T-cell (primary cell): Measurements from ENCODE around the gene CYTH2. TPM values are rescaled to one million over a fixed set of nuclear protein-coding genes. Genes with fewer than 3 reads are reported as not detected.

Experiments used
- ATAC-seq, 4 experiments: fragments of 200-7000 bp in 3 of 4; fragments of 150-1000 bp in 1 of 4; cut with Tn5 transposase; replicated peaks in 1 of 4; 1 replicate in 3 of 4; 2 replicates in 1 of 4; pipeline ENCODE4 v1.10.0; 2021; ENCODE audit warnings: moderate library complexity in 3 of 4, mild to moderate bottlenecking in 2 of 4, moderate number of reproducible peaks in 1 of 4
- CTCF ChIA-PET, 2 donors: fragments of 300-600 bp; sonication (Branson Sonifier 250); formaldehyde crosslinking; loops; one replicate each; lab custom pipeline; 2022; ENCODE audit warnings: antibody characterized with exemption in 2 of 2; lab: Charles Lee
- POLR2A ChIA-PET, 2 donors: fragments of 300-600 bp; sonication (Branson Sonifier 250); formaldehyde crosslinking; loops; one replicate each; lab custom pipeline; 2022; ENCODE audit warnings: antibody characterized with exemption in 2 of 2; lab: Charles Lee
- DNase-seq, 35 experiments: peaks; one replicate each; pipeline versions ENCODE4 v3.0.0 to v3.0.0-alpha.2; 2013 to 2023
- H3K27ac ChIP-seq: one replicate; pipeline ENCODE4 v1.5.1; 2013; ENCODE audit warnings: low read length
- H3K27me3 ChIP-seq, 2 experiments: replicated peaks in 1 of 2; 1 replicate in 1 of 2; 2 replicates in 1 of 2; pipeline versions ENCODE4 v1.6.1 to v1.7.0; 2013; ENCODE audit warnings: low read length in 1 of 2, mixed read lengths in 1 of 2; ENCODE audit not compliant: control insufficient read depth in 2 of 2, insufficient read depth in 2 of 2; ENCODE audit errors: extremely low read depth in 1 of 2
- H3K36me3 ChIP-seq, 2 donors: 1 replicate in 1 of 2; 2 replicates in 1 of 2; pipeline versions ENCODE4 v1.6.1 to v1.7.0; 2013; ENCODE audit warnings: low read length in 1 of 2; ENCODE audit not compliant: control insufficient read depth in 2 of 2, insufficient read depth in 1 of 2; ENCODE audit errors: extremely low read depth in 1 of 2
- H3K4me1 ChIP-seq, 2 experiments: 1 replicate in 1 of 2; 2 replicates in 1 of 2; pipeline versions ENCODE4 v1.6.1 to v1.7.0; 2013; ENCODE audit warnings: low read length in 2 of 2, mixed read lengths in 1 of 2; ENCODE audit not compliant: insufficient read depth in 2 of 2, control insufficient read depth in 1 of 2; ENCODE audit errors: extremely low read depth in 1 of 2
- H3K4me3 ChIP-seq, 2 donors: 1 replicate in 1 of 2; 2 replicates in 1 of 2; pipeline versions ENCODE4 v1.5.1 to v1.7.0; 2013; ENCODE audit warnings: mild to moderate bottlenecking in 2 of 2, low read length in 1 of 2, moderate library complexity in 1 of 2; ENCODE audit not compliant: control insufficient read depth in 1 of 2; ENCODE audit errors: extremely low read depth in 1 of 2
- H3K9me3 ChIP-seq: 2 replicates; pipeline ENCODE4 v1.7.0; 2013
- H3K27ac Mint-ChIP-seq, 2 donors: one replicate each; pipeline ENCODE4 v1.8.0; 2020 to 2021; ENCODE audit warnings: mild to moderate bottlenecking in 2 of 2, mixed read lengths in 2 of 2
- H3K27me3 Mint-ChIP-seq, 2 donors: one replicate each; pipeline ENCODE4 v1.8.0; 2021 to 2022; ENCODE audit warnings: mixed read lengths in 2 of 2
- H3K36me3 Mint-ChIP-seq: one replicate; pipeline ENCODE4 v1.8.0; 2021; ENCODE audit warnings: mixed read lengths
- H3K4me1 Mint-ChIP-seq, 3 donors: one replicate each; pipeline ENCODE4 v1.8.0; 2020 to 2022; ENCODE audit warnings: mixed read lengths in 3 of 3, mild to moderate bottlenecking in 1 of 3
- H3K4me3 Mint-ChIP-seq, 3 donors: one replicate each; pipeline ENCODE4 v1.8.0; 2020 to 2022; ENCODE audit warnings: mild to moderate bottlenecking in 3 of 3, mixed read lengths in 3 of 3, moderate library complexity in 3 of 3
- H3K9me3 Mint-ChIP-seq, 3 donors: one replicate each; pipeline ENCODE4 v1.8.0; 2020 to 2022; ENCODE audit warnings: mixed read lengths in 3 of 3
- WGBS: methylation state at CpG from one replicate; pipeline ENCODE4 v1.1.5; 2013; ENCODE audit warnings: missing lambda C conversion rate; ENCODE audit not compliant: insufficient coverage; 5-methylcytosine and 5-hydroxymethylcytosine counted together
- total RNA-seq, 35 experiments: library from RNA in 6 of 35; stranded (reverse) in 6 of 35; fragments of 120-200 nt in 1 of 35; gene quantifications; one replicate each; pipeline versions ENCODE4 v1.2.1 to v1.2.4 and lab custom pipeline; 2013 to 2026

The CYTH2 gene
- total RNA-seq, 5 donors from 2014 or later (not counting 1 experiment from before 2014, with no cell fraction given) = 37.8 to 81.5 (median 70.6) TPM

DNA sequence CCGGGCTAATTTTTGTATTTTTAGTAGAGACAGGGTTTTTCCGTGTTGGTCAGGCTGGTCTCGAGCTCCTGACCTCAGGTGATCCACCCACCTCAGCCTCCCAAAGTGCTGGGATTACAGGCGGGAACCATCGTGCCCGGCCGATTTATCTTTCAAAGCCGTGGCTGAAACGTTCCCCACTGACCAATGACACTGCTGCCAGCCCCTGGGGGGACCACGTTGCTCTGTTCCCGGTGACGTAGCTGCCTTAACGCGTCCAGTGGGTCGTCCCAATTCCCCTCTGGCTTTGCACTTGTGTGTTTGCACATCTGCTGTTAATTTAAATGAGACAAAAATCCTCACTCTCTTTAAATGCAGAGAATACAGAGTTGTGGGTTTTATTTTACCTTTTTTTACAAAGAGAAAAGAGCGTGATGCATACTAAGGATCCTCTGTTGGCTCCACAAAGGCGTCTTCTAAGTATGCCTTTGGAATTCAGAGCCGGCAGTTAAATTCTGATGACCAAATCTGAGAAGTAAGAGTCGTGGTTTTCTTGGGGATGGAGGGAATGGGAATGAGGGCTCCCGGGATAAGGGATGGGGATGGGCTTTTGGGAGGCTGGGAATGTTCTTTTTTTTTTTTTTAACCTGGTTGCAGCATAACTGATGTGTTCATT, 61.0 kb downstream of the CYTH2 start:
- H3K27me3 ChIP-seq = peaks cover 0 to 14% of the 10 kb centered on the region in 2 experiments
- H3K36me3 Mint-ChIP-seq = peaks cover 3% of the 10 kb centered on the region
- H3K4me3 Mint-ChIP-seq = no peak overlapping the region
- 71% methylated on average over 14 of the region's 20 CpGs for WGBS
- no peaks in the 10 kb centered on the region for H3K36me3 ChIP-seq
- peaks cover 0 to 18% (median 17%) of the 10 kb centered on the region in 3 donors for H3K9me3 Mint-ChIP-seq
- H3K4me1 Mint-ChIP-seq = no peaks in the 10 kb centered on the region
- peaks cover 0 to 11% of the 10 kb centered on the region in 2 donors for H3K27me3 Mint-ChIP-seq
- no peaks in the 10 kb centered on the region for H3K9me3 ChIP-seq
- POLR2A ChIA-PET = interaction anchor here (0.6 to 0.7 kb wide), 2 partner anchors 77 to 398 kb away, joined by 3 read pairs; no protein-coding TSS in a partner anchor
- H3K27ac ChIP-seq = no peak overlapping the region
- DNase-seq = no peak
- no peak overlapping the region for H3K27ac Mint-ChIP-seq
- H3K4me1 ChIP-seq = no peaks in the 10 kb centered on the region
- no peak for ATAC-seq
- no peak overlapping the region for H3K4me3 ChIP-seq
- CTCF ChIA-PET = no interaction called here

DNA sequence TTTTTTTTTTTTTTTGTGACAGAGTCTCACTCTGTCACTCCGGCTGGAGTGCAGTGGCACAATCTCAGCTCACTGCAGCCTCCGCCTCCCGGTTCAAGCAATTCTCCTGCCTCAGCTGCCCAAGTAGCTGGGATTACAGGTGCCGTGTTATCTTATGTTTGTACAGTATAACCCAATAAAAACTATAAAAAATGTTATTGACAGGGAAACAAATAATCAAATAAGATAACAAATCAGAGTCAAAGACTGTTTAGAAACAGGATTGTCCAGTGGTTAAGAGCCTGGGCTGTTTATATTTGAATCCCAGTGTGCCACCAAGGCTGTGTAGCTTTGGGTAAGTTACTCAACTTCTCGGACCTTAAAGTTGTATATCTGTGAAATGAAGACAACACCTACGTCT, 61.6 kb downstream of the CYTH2 start:
- H3K4me3 ChIP-seq = no peak overlapping the region
- DNase-seq = no peak
- peaks cover 0 to 11% of the 10 kb centered on the region in 2 donors for H3K27me3 Mint-ChIP-seq
- no peak overlapping the region for H3K27ac Mint-ChIP-seq
- H3K4me1 ChIP-seq = no peaks in the 10 kb centered on the region
- peaks cover 0 to 14% of the 10 kb centered on the region in 2 experiments for H3K27me3 ChIP-seq
- 80% methylated on average over 1 of the region's 6 CpGs for WGBS
- ATAC-seq = no peak
- no peaks in the 10 kb centered on the region for H3K36me3 ChIP-seq
- no peaks in the 10 kb centered on the region for H3K9me3 ChIP-seq
- no peaks in the 10 kb centered on the region for H3K4me1 Mint-ChIP-seq
- ChIA-PET POLR2A (interaction anchor here in 1 of 2 donors (0.7 kb wide), 1 partner anchor 77 kb away, joined by 3 read pairs; no protein-coding TSS in a partner anchor), CTCF (no interaction called here)
- no peak overlapping the region for H3K4me3 Mint-ChIP-seq
- H3K36me3 Mint-ChIP-seq = peaks cover 3% of the 10 kb centered on the region
- peaks cover 0 to 18% (median 17%) of the 10 kb centered on the region in 3 donors for H3K9me3 Mint-ChIP-seq
- no peak overlapping the region for H3K27ac ChIP-seq

Other genes with a start within 250 kb of the CYTH2 start
- 100 to 1,000 TPM; 146 to 224 (median 191) TPM for gene CARD8, start 213.5 kb upstream of the CYTH2 start, total RNA-seq
- gene ZNF114, start 199.3 kb upstream of the CYTH2 start, total RNA-seq = under 1 TPM in 2 of 5 donors, not detected in 3; 0.20 to 0.41 TPM
- 100 to 1,000 TPM; 180 to 373 (median 361) TPM for gene EMP3, start 143.8 kb upstream of the CYTH2 start, total RNA-seq
- gene TMEM143, start 105.4 kb upstream of the CYTH2 start, total RNA-seq = 10 to 100 TPM; 14.5 to 33.5 (median 29.0) TPM
- not detected for gene SYNGR4, start 105.0 kb upstream of the CYTH2 start, total RNA-seq
- gene KDELR1, start 77.8 kb upstream of the CYTH2 start, total RNA-seq = 10 to 100 TPM; 40.9 to 55.9 (median 47.5) TPM
- under 1 TPM in 4 of 5 donors, not detected in 1; 0.13 to 0.23 (median 0.16) TPM for gene GRIN2D, start 75.7 kb upstream of the CYTH2 start, total RNA-seq
- 10 to 100 TPM; 29.7 to 55.2 (median 42.6) TPM for gene GRWD1, start 23.4 kb upstream of the CYTH2 start, total RNA-seq
- gene KCNJ14, start 13.8 kb upstream of the CYTH2 start, total RNA-seq = 1 to 10 TPM; 2.6 to 3.5 (median 3.2) TPM
- gene LMTK3, start 42.5 kb downstream of the CYTH2 start, total RNA-seq = 10 to 100 TPM; 17.5 to 28.2 (median 23.5) TPM
- gene SULT2B1, start 82.8 kb downstream of the CYTH2 start, total RNA-seq = not detected
- not detected for gene SPACA4, start 137.4 kb downstream of the CYTH2 start, total RNA-seq
- gene FAM83E, start 145.7 kb downstream of the CYTH2 start, total RNA-seq = 1 to 10 TPM in 4 of 5 donors, not detected in 1; 2.3 to 3.0 (median 2.7) TPM
- 1,000 to 10,000 TPM; 2,370 to 2,784 (median 2,662) TPM for gene RPL18, start 149.8 kb downstream of the CYTH2 start, total RNA-seq
- 10 to 100 TPM; 18.0 to 37.0 (median 31.8) TPM for gene SPHK2, start 150.1 kb downstream of the CYTH2 start, total RNA-seq
- 10 to 100 TPM; 24.5 to 57.2 (median 56.0) TPM for gene DBP, start 168.0 kb downstream of the CYTH2 start, total RNA-seq
- gene CA11, start 176.8 kb downstream of the CYTH2 start, total RNA-seq = 10 to 100 TPM in 4 of 5 donors, 1 to 10 TPM in 1; 8.0 to 18.5 (median 11.0) TPM
- 1 to 10 TPM; 2.2 to 4.2 (median 3.5) TPM for gene NTN5, start 203.6 kb downstream of the CYTH2 start, total RNA-seq
- under 1 TPM in 1 of 5 donors, not detected in 4; 0.16 TPM for gene FUT2, start 226.6 kb downstream of the CYTH2 start, total RNA-seq